A549 (cell line): Measurements from ENCODE around the gene AFF3. TPM values are rescaled to one million over a fixed set of nuclear protein-coding genes. Genes with fewer than 3 reads are reported as not detected.

ENCODE experiments used
- ATAC-seq, 2 experiments: fragments of 200-7000 bp in 1 of 2; fragments of >200 bp in 1 of 2; cut with Nextera tagmentation in 1 of 2; cut with Tn5 transposase in 1 of 2; 3 replicates each; pipeline versions ENCODE4 v1.8.0 to v1.9.1; 2018 to 2020; ENCODE audit warnings: mild to moderate bottlenecking in 1 of 2, moderate library complexity in 1 of 2
- CTCF ChIA-PET: fragments of 300-600 bp; sonication (Branson Sonifier 250); formaldehyde crosslinking; extraction: SDS; loops from one replicate; lab custom pipeline; 2021; ENCODE audit warnings: antibody characterized with exemption, inconsistent platforms; lab: Yijun Ruan, JAX
- POLR2A ChIA-PET: fragments of 350-600 bp; formaldehyde crosslinking; extraction: SDS; loops from one replicate; lab custom pipeline; 2021; ENCODE audit warnings: antibody characterized with exemption, inconsistent platforms; lab: Yijun Ruan, JAX
- DNase-seq, 2 experiments: peaks; one replicate each; pipeline versions ENCODE4 v3.0.0 to v3.0.0-alpha.2; 2011 to 2016; ENCODE audit warnings: low read depth in 1 of 2, low spot score in 1 of 2
- FAIRE-seq: peaks from 2 replicates; lab custom pipeline; 2011; peaks lifted over from hg19 to GRCh38; lab: Jason Lieb, UNC
- H3K27ac ChIP-seq, 2 experiments: fragments of >200 bp; sonication (Bioruptor Twin); formaldehyde crosslinking; 3 replicates each; pipeline ENCODE4 v1.5.1; 2016 to 2017
- H3K4me1 ChIP-seq: fragments of >200 bp; sonication (Bioruptor Twin); formaldehyde crosslinking; 3 replicates; pipeline ENCODE4 v1.6.1; 2016
- H3K4me2 ChIP-seq: fragments of >200 bp; sonication (Bioruptor Twin); formaldehyde crosslinking; 3 replicates; pipeline ENCODE4 v1.6.1; 2016
- H3K4me3 ChIP-seq: fragments of >200 bp; sonication (Bioruptor Twin); formaldehyde crosslinking; 3 replicates; pipeline ENCODE4 v1.5.1; 2016
- H3K9me3 ChIP-seq: fragments of >200 bp; sonication (Bioruptor Twin); formaldehyde crosslinking; 3 replicates; pipeline ENCODE4 v1.6.1; 2016
- BHLHE40 ChIP-seq: IDR thresholded peaks from 2 replicates; pipeline ENCODE4 v1.6.1; 2012; ENCODE audit warnings: low read depth, low read length, inconsistent platforms
- CBX2 ChIP-seq: fragments of 200-600 bp; sonication (generic); IDR thresholded peaks from 2 replicates; pipeline ENCODE4 v1.6.1; 2016; ENCODE audit warnings: low read depth, mild to moderate bottlenecking, borderline replicate concordance
- CHD2 ChIP-seq: fragments of 150-350 bp; IDR thresholded peaks from 2 replicates; pipeline ENCODE4 v1.6.1; 2014; ENCODE audit warnings: low read length; ENCODE audit not compliant: partially characterized antibody
- EHF ChIP-seq: fragments of 250-450 bp; sonication (Bioruptor Pico); IDR thresholded peaks from 2 replicates; pipeline ENCODE4 v1.5.0; 2020; ENCODE audit warnings: mild to moderate bottlenecking
- EHMT2 ChIP-seq: fragments of 200-600 bp; sonication (generic); IDR thresholded peaks from 2 replicates; pipeline ENCODE4 v1.6.1; 2016; ENCODE audit warnings: antibody characterized with exemption, low read depth, mild to moderate bottlenecking, moderate library complexity
- ELK1 ChIP-seq: fragments of 150-350 bp; IDR thresholded peaks from 2 replicates; pipeline ENCODE4 v1.6.1; 2014; ENCODE audit warnings: low read depth, mild to moderate bottlenecking, low read length
- ESRRA ChIP-seq: fragments of 150-350 bp; IDR thresholded peaks from 2 replicates; pipeline ENCODE4 v1.6.1; 2014; ENCODE audit warnings: mild to moderate bottlenecking, low read length, borderline replicate concordance
- FOSL2 ChIP-seq, 2 experiments: fragments of 450-650 bp in 1 of 2; fragments of >200 bp in 1 of 2; sonication (Bioruptor Twin) in 1 of 2; formaldehyde crosslinking; IDR thresholded peaks; 2 replicates each; pipeline versions ENCODE4 v1.5.0 to v1.6.1; 2016 to 2020; ENCODE audit warnings: mild to moderate bottlenecking in 1 of 2, moderate library complexity in 1 of 2
- FOXS1 ChIP-seq: fragments of 250-450 bp; sonication (Bioruptor Pico); IDR thresholded peaks from 2 replicates; pipeline ENCODE4 v1.5.0; 2020; ENCODE audit warnings: mild to moderate bottlenecking, moderate library complexity
- HOXA7 ChIP-seq: fragments of 250-450 bp; sonication (Bioruptor Pico); IDR thresholded peaks from 2 replicates; pipeline ENCODE4 v1.5.0; 2020; ENCODE audit warnings: mild to moderate bottlenecking, moderate library complexity
- JUN ChIP-seq, 2 experiments: fragments of >200 bp; sonication (Bioruptor Twin); formaldehyde crosslinking; IDR thresholded peaks; 2 replicates in 1 of 2; 3 replicates in 1 of 2; pipeline ENCODE4 v1.6.1; 2016 to 2017
- MAZ ChIP-seq: fragments of 150-350 bp; IDR thresholded peaks from 2 replicates; pipeline ENCODE4 v1.6.1; 2014; ENCODE audit warnings: antibody characterized with exemption, low read depth, low read length, borderline replicate concordance
- MYC ChIP-seq: IDR thresholded peaks from 2 replicates; pipeline ENCODE4 v1.6.1; 2012; ENCODE audit warnings: mild to moderate bottlenecking, inconsistent platforms, low read length, improper control_type of control experiment, borderline replicate concordance
- NPAS2 ChIP-seq: fragments of 250-450 bp; sonication (Bioruptor Pico); IDR thresholded peaks from 2 replicates; pipeline ENCODE4 v1.8.0; 2022; ENCODE audit warnings: mild to moderate bottlenecking, moderate library complexity, borderline replicate concordance
- POLR2A ChIP-seq: IDR thresholded peaks from 2 replicates; pipeline ENCODE4 v1.6.1; 2012; ENCODE audit warnings: mild to moderate bottlenecking, low read length
- RAD21 ChIP-seq, 2 experiments: fragments of >200 bp in 1 of 2; sonication (Bioruptor Twin) in 1 of 2; formaldehyde crosslinking in 1 of 2; IDR thresholded peaks in 1 of 2; conservative IDR thresholded peaks in 1 of 2; 2 replicates in 1 of 2; 3 replicates in 1 of 2; pipeline ENCODE4 v1.6.1; 2012 to 2018; ENCODE audit warnings: inconsistent platforms in 1 of 2
- RCOR1 ChIP-seq: fragments of 150-350 bp; IDR thresholded peaks from 2 replicates; pipeline ENCODE4 v1.6.1; 2014; ENCODE audit warnings: antibody characterized with exemption, low read length, low read depth
- RFX5 ChIP-seq: fragments of 450-650 bp; IDR thresholded peaks from 2 replicates; pipeline ENCODE4 v1.7.1; 2014; ENCODE audit warnings: antibody characterized with exemption, mild to moderate bottlenecking, moderate library complexity
- SMC3 ChIP-seq: fragments of >200 bp; sonication (Bioruptor Twin); formaldehyde crosslinking; IDR thresholded peaks from 3 replicates; pipeline ENCODE4 v1.6.1; 2018; ENCODE audit warnings: inconsistent platforms
- SREBF2 ChIP-seq: fragments of 450-650 bp; IDR thresholded peaks from 2 replicates; pipeline ENCODE4 v1.6.1; 2014; ENCODE audit warnings: mild to moderate bottlenecking, moderate library complexity
- TFCP2L1 ChIP-seq: fragments of 250-450 bp; sonication (Bioruptor Pico); IDR thresholded peaks from 2 replicates; pipeline ENCODE4 v1.5.0; 2021; ENCODE audit warnings: mild to moderate bottlenecking
- TP53 ChIP-seq: fragments of 250-450 bp; sonication (Bioruptor Pico); IDR thresholded peaks from 2 replicates; pipeline ENCODE4 v1.5.0; 2021; ENCODE audit warnings: mild to moderate bottlenecking, moderate library complexity
- ZFP36 ChIP-seq: fragments of 450-650 bp; IDR thresholded peaks from 2 replicates; pipeline ENCODE4 v1.6.1; 2014; ENCODE audit warnings: borderline replicate concordance; ENCODE audit not compliant: partially characterized antibody
- ZSCAN20 ChIP-seq: fragments of 250-450 bp; sonication (Bioruptor Pico); IDR thresholded peaks from 2 replicates; pipeline ENCODE4 v1.8.0; 2022; ENCODE audit warnings: mild to moderate bottlenecking, moderate library complexity
- WGBS: methylation state at CpG from one replicate; pipeline ENCODE4 v1.1.6; 2017; ENCODE audit errors: missing lambda C conversion rate; 5-methylcytosine and 5-hydroxymethylcytosine counted together
- polyA plus RNA-seq, 4 experiments: library from polyadenylated mRNA; depleted of rRNA in 3 of 4; stranded (reverse); fragments of >200 nt; fragmentation: RNase III in 1 of 4; extraction: RNeasy Plus Mini Kit Qiagen cat#74134 plus additional on column Dnase treatment in 1 of 4; gene quantifications; 2 replicates in 3 of 4; 3 replicates in 1 of 4; pipeline ENCODE4 v1.2.3, GENCODE V29; 2011 to 2017
- TF ChIP-seq, protein P1 (sequence below): fragments of 450-650 bp; IDR thresholded peaks from 2 replicates; pipeline ENCODE4 v1.6.1; 2014; ENCODE audit warnings: antibody characterized with exemption
- TF ChIP-seq, protein P2 (sequence below): fragments of >200 bp; sonication (Bioruptor Twin); formaldehyde crosslinking; IDR thresholded peaks from 2 replicates; pipeline ENCODE4 v1.6.1; 2016
- TF ChIP-seq, protein P3 (sequence below): fragments of >200 bp; sonication (Bioruptor Twin); formaldehyde crosslinking; IDR thresholded peaks from 3 replicates; pipeline ENCODE4 v1.5.1; 2016

Gene AFF3
- polyA plus RNA-seq, 2 of the 4 experiments (the other 2 are of a cell fraction) = not detected

GRCh38 chr2:99846462-99847107 lies 295.8 kb downstream of the AFF3 start:
- FAIRE-seq (no peak), DNase-seq (no peak), ATAC-seq (no peak)
- ChIA-PET CTCF (interaction anchor here (1.0 kb wide), 1 partner anchor 14 kb away, joined by 3 read pairs; no protein-coding TSS in a partner anchor), POLR2A (no interaction called here)
- Histone ChIP-seq H3K4me3 (no peak overlapping the region), H3K27ac (no peak overlapping the region), H3K9me3 (no peaks in the 10 kb centered on the region), H3K4me1 (no peaks in the 10 kb centered on the region), H3K4me2 (no peak overlapping the region)
- no peak for TF ChIP-seq RCOR1
- no peak for TF ChIP-seq TFCP2L1 (CRISPR knock-in tag)
- TF ChIP-seq, protein P1, sequence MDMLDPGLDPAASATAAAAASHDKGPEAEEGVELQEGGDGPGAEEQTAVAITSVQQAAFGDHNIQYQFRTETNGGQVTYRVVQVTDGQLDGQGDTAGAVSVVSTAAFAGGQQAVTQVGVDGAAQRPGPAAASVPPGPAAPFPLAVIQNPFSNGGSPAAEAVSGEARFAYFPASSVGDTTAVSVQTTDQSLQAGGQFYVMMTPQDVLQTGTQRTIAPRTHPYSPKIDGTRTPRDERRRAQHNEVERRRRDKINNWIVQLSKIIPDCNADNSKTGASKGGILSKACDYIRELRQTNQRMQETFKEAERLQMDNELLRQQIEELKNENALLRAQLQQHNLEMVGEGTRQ = no peak
- TF ChIP-seq NPAS2 (CRISPR knock-in tag) = no peak
- no peak for TF ChIP-seq HOXA7 (CRISPR knock-in tag)
- TF ChIP-seq SMC3 = no peak
- TF ChIP-seq, protein P2, sequence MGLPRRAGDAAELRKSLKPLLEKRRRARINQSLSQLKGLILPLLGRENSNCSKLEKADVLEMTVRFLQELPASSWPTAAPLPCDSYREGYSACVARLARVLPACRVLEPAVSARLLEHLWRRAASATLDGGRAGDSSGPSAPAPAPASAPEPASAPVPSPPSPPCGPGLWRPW = no peak
- TF ChIP-seq, protein P3, sequence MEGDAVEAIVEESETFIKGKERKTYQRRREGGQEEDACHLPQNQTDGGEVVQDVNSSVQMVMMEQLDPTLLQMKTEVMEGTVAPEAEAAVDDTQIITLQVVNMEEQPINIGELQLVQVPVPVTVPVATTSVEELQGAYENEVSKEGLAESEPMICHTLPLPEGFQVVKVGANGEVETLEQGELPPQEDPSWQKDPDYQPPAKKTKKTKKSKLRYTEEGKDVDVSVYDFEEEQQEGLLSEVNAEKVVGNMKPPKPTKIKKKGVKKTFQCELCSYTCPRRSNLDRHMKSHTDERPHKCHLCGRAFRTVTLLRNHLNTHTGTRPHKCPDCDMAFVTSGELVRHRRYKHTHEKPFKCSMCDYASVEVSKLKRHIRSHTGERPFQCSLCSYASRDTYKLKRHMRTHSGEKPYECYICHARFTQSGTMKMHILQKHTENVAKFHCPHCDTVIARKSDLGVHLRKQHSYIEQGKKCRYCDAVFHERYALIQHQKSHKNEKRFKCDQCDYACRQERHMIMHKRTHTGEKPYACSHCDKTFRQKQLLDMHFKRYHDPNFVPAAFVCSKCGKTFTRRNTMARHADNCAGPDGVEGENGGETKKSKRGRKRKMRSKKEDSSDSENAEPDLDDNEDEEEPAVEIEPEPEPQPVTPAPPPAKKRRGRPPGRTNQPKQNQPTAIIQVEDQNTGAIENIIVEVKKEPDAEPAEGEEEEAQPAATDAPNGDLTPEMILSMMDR = no peak
- no peak for TF ChIP-seq BHLHE40
- TF ChIP-seq JUN (IDR thresholded peaks at IDR 0.05) = no peak
- no peak for TF ChIP-seq RAD21 (conservative IDR thresholded peaks at IDR 0.05 in 1 of 2, IDR thresholded peaks at IDR 0.05 in 1 of 2)
- TF ChIP-seq ELK1 = no peak
- no peak for TF ChIP-seq MAZ
- no peak for TF ChIP-seq ZSCAN20
- TF ChIP-seq FOSL2 (IDR thresholded peaks at IDR 0.05) = no peak
- TF ChIP-seq FOSL2 (CRISPR knock-in tag; IDR thresholded peaks at IDR 0.05) = no peak
- TF ChIP-seq CBX2 = no peak
- TF ChIP-seq POLR2A = no peak
- WGBS = 41% methylated on average over 5 of the region's 5 CpGs

DNA sequence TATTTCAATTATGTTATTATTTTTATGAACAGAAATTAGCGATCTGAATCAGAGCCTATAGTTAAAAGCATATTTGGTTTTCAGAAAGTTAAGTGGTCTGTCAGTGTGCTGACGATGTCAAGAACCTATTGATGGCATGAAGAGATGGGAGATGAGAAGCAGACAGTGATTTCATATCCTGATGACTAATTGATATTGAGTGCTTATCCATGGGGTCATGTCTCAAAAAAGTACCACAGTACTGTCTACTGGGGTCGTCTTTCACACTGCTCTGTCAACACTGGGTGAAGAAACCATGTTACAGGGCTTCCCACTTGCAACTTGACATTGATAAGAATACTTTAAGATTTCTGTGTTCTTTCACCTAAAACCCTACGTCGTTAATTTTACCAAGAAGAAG lies 297.1 kb downstream of the AFF3 start:
- Histone ChIP-seq H3K27ac (no peak overlapping the region), H3K4me2 (no peak overlapping the region), H3K4me3 (no peak overlapping the region), H3K9me3 (no peaks in the 10 kb centered on the region), H3K4me1 (no peaks in the 10 kb centered on the region)
- CTCF ChIA-PET = no interaction called here
- DNase-seq (no peak), ATAC-seq (no peak), FAIRE-seq (no peak)
- POLR2A ChIA-PET = no interaction called here
- 43% methylated on average over 5 of the region's 5 CpGs for WGBS
- no peak for TF ChIP-seq MYC
- TF ChIP-seq RFX5 = no peak
- TF ChIP-seq, all 56 proteins: peak for 0

DNA sequence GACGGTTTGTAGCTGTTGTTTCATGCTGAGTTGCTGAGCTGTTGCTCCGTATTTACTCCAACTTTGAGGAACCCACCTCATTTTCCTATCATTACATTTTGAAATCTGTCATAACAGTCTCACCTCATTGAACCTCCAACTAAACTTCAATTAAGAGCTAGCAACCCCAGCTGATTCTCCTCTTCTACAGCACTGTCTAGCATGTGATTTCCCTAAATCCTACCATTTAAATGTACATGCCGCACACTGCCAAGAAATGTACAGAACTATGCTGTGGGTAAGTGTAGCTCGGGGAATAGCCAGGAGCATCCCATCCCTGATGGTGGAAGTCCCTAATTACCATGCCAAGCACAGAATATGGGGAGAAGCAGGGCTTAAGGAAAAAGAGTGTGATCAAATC lies 299.9 kb downstream of the AFF3 start:
- TF ChIP-seq SREBF2 = no peak
- no peak for TF ChIP-seq CHD2
- TF ChIP-seq HOXA7 (CRISPR knock-in tag) = no peak
- no peak for TF ChIP-seq ZFP36
- TF ChIP-seq CBX2 = no peak
- TF ChIP-seq, protein P2 = no peak
- no peak for TF ChIP-seq FOSL2 (IDR thresholded peaks at IDR 0.05)
- no peak for TF ChIP-seq FOSL2 (CRISPR knock-in tag; IDR thresholded peaks at IDR 0.05)
- no peak for TF ChIP-seq ESRRA
- TF ChIP-seq RCOR1 = no peak
- no peak for TF ChIP-seq TP53 (CRISPR knock-in tag)
- no peak for TF ChIP-seq FOXS1
- no peak for TF ChIP-seq ELK1
- TF ChIP-seq EHMT2 = no peak
- no peak for TF ChIP-seq EHF
- no peak overlapping the region for H3K4me3 ChIP-seq
- WGBS = 26% methylated on average over 4 of the region's 4 CpGs
- no peak for ATAC-seq
- H3K4me1 ChIP-seq = no peaks in the 10 kb centered on the region
- no peak overlapping the region for H3K4me2 ChIP-seq
- no peaks in the 10 kb centered on the region for H3K9me3 ChIP-seq
- ChIA-PET POLR2A (no interaction called here), CTCF (interaction anchor here (0.8 kb wide), 1 partner anchor 132 kb away, joined by 3 read pairs; no protein-coding TSS in a partner anchor)
- H3K27ac ChIP-seq = no peak overlapping the region
- no peak for DNase-seq
- no peak for FAIRE-seq
